Lung (tissue), 12 donors: ENCODE data around the gene OR1F1. TPM values are rescaled to one million over a fixed set of nuclear protein-coding genes. Genes with fewer than 3 reads are reported as not detected.

Experiments used
- ATAC-seq: fragments of 200-7000 bp; cut with Tn5 transposase; one replicate; pipeline ENCODE4 v1.9.1; 2020; ENCODE audit warnings: moderate number of reproducible peaks; ENCODE audit not compliant: insufficient read depth, low FRiP score
- DNase-seq, 3 donors: peaks; one replicate each; pipeline ENCODE4 v3.0.0-alpha.2; 2013 to 2017
- H3K27ac ChIP-seq, 2 donors: one replicate each; pipeline ENCODE4 v1.5.1; 2013; ENCODE audit warnings: mild to moderate bottlenecking in 2 of 2, moderate library complexity in 2 of 2, control low read depth in 1 of 2, inconsistent platforms in 1 of 2, low read depth in 1 of 2, low read length in 1 of 2
- H3K27me3 ChIP-seq, 3 donors: one replicate each; pipeline ENCODE4 v1.5.1; 2013; ENCODE audit warnings: low read length in 2 of 3; ENCODE audit not compliant: control insufficient read depth in 3 of 3, insufficient read depth in 3 of 3
- H3K36me3 ChIP-seq, 4 donors: one replicate each; pipeline ENCODE4 v1.5.1; 2013; ENCODE audit warnings: low read length in 4 of 4, mild to moderate bottlenecking in 1 of 4, moderate library complexity in 1 of 4; ENCODE audit not compliant: control insufficient read depth in 4 of 4, insufficient read depth in 4 of 4
- H3K4me1 ChIP-seq, 5 donors: one replicate each; pipeline ENCODE4 v1.5.1; 2013; ENCODE audit warnings: low read length in 5 of 5, mild to moderate bottlenecking in 2 of 5, moderate library complexity in 1 of 5; ENCODE audit not compliant: control insufficient read depth in 5 of 5, insufficient read depth in 5 of 5
- H3K4me3 ChIP-seq: one replicate; pipeline ENCODE4 v1.5.1; 2013; ENCODE audit warnings: mild to moderate bottlenecking, control low read depth, moderate library complexity
- H3K9ac ChIP-seq, 2 donors: one replicate each; pipeline ENCODE4 v1.5.1; 2013; ENCODE audit warnings: low read length in 2 of 2, control low read depth in 1 of 2; ENCODE audit not compliant: insufficient read depth in 1 of 2
- H3K9me3 ChIP-seq, 4 donors: one replicate each; pipeline ENCODE4 v1.5.1; 2013; ENCODE audit warnings: low read length in 3 of 4, mild to moderate bottlenecking in 1 of 4, moderate library complexity in 1 of 4; ENCODE audit not compliant: control insufficient read depth in 4 of 4, insufficient read depth in 3 of 4
- WGBS, 2 donors: extraction: QIAGEN DNeasy Blood & Tissue Kit; methylation state at CpG; one replicate each; pipeline ENCODE4 v1.1.7; 2013; 5-methylcytosine and 5-hydroxymethylcytosine counted together
- polyA plus RNA-seq, 2 donors: library from polyadenylated mRNA; stranded (reverse); fragments of 200-250 nt; gene quantifications; one replicate each; pipeline ENCODE4 v1.2.1, GENCODE V29; 2013
- total RNA-seq, 2 donors: library from RNA; depleted of rRNA in 1 of 2; stranded (reverse); fragments of >200 nt in 1 of 2; gene quantifications; one replicate each; pipeline ENCODE4 v1.2.1, GENCODE V29; 2014 to 2021
- TF ChIP-seq, protein P1 (sequence below): IDR thresholded peaks from 2 replicates; pipeline ENCODE4 v1.5.1; 2012; ENCODE audit warnings: mild to moderate bottlenecking; ENCODE audit errors: control extremely low read depth, extremely low read depth
- donor health status: control.
- donor health status: control.
- donor health status: Bipolar disorder and iron deficiency.
- donor health status: healthy.
- donor health status: DM: yes; HTN: yes; CAD: no.

Gene OR1F1
- total and polyA plus RNA-seq, 4 donors = not detected

DNA sequence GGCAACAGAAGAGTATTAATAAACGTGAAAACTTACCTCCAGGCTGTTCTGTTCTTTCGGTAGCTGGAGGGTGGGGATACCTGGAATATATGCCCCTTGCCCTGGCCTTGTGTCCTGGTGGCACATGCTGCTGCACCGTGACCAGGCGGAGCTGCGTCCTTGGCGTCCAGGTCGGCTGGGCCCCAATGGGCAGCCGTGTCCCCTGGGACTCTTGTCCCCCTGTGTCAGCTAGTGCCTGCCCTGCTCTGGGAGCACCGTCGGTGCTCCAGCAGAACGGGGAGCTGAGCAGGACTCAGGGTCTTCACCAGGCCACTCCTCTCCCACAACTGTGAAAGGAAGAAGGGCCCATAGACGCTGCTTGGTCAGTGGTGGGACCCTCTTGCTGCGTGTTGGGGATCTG is 45.2 kb upstream of the OR1F1 start:
- TF ChIP-seq, protein P1, sequence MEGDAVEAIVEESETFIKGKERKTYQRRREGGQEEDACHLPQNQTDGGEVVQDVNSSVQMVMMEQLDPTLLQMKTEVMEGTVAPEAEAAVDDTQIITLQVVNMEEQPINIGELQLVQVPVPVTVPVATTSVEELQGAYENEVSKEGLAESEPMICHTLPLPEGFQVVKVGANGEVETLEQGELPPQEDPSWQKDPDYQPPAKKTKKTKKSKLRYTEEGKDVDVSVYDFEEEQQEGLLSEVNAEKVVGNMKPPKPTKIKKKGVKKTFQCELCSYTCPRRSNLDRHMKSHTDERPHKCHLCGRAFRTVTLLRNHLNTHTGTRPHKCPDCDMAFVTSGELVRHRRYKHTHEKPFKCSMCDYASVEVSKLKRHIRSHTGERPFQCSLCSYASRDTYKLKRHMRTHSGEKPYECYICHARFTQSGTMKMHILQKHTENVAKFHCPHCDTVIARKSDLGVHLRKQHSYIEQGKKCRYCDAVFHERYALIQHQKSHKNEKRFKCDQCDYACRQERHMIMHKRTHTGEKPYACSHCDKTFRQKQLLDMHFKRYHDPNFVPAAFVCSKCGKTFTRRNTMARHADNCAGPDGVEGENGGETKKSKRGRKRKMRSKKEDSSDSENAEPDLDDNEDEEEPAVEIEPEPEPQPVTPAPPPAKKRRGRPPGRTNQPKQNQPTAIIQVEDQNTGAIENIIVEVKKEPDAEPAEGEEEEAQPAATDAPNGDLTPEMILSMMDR = no peak
- Histone ChIP-seq H3K36me3 (peaks cover 0 to 38% (median 5%) of the 10 kb centered on the region in 4 donors), H3K9ac (no peak overlapping the region), H3K4me3 (no peak overlapping the region), H3K4me1 (no peaks in the 10 kb centered on the region), H3K27ac (peak overlapping the region in 1 of 2 donors; percentile 81), H3K9me3 (no peaks in the 10 kb centered on the region), H3K27me3 (no peaks in the 10 kb centered on the region)
- WGBS, 2 donors = 95% methylated on average over 13 of the region's 13 CpGs
- no peak for ATAC-seq
- DNase-seq = no peak

DNA sequence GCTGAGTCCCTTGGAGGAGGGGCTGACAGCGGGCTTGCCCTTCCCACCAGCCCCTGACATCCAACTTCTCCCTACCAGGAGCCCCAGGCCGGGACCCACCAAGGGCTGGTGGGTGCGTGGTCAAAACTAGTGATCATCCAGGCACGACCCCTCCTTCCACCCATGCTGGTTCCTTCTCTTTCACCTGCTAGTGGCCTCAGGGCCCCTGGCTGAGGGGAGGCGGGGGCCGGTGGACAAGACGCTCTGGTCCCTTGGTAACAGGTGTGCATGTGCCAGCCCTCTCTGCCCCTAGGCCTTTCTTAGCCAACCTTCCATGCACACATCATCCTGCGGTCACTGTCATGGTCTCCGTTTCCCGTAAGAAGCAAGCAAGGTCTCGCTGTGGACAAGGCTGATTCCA is 44.8 kb upstream of the OR1F1 start:
- no peaks in the 10 kb centered on the region for H3K4me1 ChIP-seq
- no peaks in the 10 kb centered on the region for H3K27me3 ChIP-seq
- no peak for ATAC-seq
- peaks cover 0 to 34% (median 5%) of the 10 kb centered on the region in 4 donors for H3K36me3 ChIP-seq
- peak overlapping the region in 1 of 2 donors; percentile 81 for H3K27ac ChIP-seq
- TF ChIP-seq, protein P1 = no peak
- no peak overlapping the region for H3K9ac ChIP-seq
- H3K4me3 ChIP-seq = no peak overlapping the region
- WGBS, 2 donors = 94% methylated on average over 11 of the region's 11 CpGs
- no peak for DNase-seq
- no peaks in the 10 kb centered on the region for H3K9me3 ChIP-seq

DNA sequence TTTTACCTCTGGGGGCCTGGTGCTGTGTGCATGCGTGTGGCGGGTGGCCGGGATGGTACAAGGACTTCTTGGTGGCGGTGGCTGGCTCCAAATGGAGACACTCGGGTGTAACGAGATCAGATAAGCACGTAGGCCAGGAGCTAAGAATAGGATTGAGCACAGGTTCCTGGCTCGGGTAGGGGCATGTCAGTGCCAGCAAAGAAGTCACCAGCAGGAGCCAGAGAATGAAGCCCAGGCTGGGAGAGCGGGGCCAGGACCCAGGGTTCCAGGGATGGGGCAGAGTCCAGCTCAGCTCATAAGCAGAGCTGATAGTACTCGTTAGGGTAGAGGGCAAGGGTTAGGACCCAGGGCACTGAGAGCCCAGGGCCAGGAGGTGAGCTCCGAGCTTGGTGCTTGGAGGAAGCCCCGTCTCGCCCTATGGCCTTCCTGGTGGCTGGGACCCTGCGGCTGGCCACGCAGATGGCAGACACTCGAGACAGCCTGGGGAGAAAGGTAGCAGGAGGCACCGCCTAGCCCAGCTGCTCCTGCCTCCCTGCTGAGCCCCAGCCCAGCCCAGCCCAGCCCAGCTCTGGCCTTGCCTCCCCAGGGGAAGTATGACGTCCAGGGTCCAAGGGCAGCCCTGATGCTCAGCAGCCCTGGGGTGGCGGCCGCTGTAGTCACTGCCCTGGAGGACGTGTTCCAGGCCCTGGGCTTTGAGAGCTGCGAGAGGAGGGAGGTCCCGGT is 44.2 kb upstream of the OR1F1 start:
- H3K36me3 ChIP-seq = peaks cover 0 to 31% (median 5%) of the 10 kb centered on the region in 4 donors
- H3K4me3 ChIP-seq = no peak overlapping the region
- H3K27me3 ChIP-seq = no peaks in the 10 kb centered on the region
- peak overlapping the region in 1 of 2 donors; percentile 87 for H3K27ac ChIP-seq
- H3K9me3 ChIP-seq = no peaks in the 10 kb centered on the region
- no peaks in the 10 kb centered on the region for H3K4me1 ChIP-seq
- no peak for ATAC-seq
- 85 to 86% methylated on average over 23 of the region's 23 CpGs for WGBS, 2 donors
- TF ChIP-seq, protein P1 = no peak
- DNase-seq = no peak
- no peak overlapping the region for H3K9ac ChIP-seq
